Upper lobe of left lung (tissue), 4 donors: Measurements from ENCODE around the gene ZNF407.

ENCODE experiments used
- EP300 ChIP-seq, 4 donors: sonication (generic); formaldehyde crosslinking; IDR thresholded peaks; one replicate each; pipeline ENCODE4 v1.5.1; 2017; ENCODE audit warnings: antibody characterized with exemption in 4 of 4, control low read depth in 2 of 4
- POLR2A ChIP-seq, 4 donors: fragments of 450-650 bp; IDR thresholded peaks; one replicate each; pipeline ENCODE4 v1.5.1; 2016 to 2017; ENCODE audit warnings: antibody characterized with exemption in 4 of 4, mild to moderate bottlenecking in 2 of 4
- TF ChIP-seq, protein P1 (sequence below), 6 experiments: fragments of 450-650 bp in 4 of 6; fragments of 200-600 bp in 2 of 6; sonication (generic) in 2 of 6; IDR thresholded peaks; one replicate each; pipeline ENCODE4 v1.5.1; 2016 to 2019; ENCODE audit warnings: antibody characterized with exemption in 6 of 6

DNA sequence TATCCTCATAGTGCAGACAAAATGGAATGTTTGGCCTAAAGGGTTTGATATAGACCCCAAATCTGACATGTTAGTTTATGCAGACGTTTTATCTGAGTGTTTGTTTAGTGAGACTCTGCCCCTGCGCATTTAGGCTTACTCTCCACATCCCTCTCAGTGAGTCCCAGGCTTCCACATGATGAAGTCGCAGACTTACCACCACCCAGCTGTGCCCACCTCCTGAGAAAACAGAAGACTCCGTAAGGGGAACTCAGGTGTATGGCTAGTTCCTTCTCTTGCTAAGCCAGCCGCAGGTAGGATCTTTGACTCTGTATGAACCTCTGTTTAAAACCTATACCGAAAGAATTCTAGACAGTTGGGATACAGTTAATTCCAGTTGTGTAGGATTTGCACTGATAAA lies 338.7 kb downstream of the ZNF407 start:
- TF ChIP-seq, protein P1, sequence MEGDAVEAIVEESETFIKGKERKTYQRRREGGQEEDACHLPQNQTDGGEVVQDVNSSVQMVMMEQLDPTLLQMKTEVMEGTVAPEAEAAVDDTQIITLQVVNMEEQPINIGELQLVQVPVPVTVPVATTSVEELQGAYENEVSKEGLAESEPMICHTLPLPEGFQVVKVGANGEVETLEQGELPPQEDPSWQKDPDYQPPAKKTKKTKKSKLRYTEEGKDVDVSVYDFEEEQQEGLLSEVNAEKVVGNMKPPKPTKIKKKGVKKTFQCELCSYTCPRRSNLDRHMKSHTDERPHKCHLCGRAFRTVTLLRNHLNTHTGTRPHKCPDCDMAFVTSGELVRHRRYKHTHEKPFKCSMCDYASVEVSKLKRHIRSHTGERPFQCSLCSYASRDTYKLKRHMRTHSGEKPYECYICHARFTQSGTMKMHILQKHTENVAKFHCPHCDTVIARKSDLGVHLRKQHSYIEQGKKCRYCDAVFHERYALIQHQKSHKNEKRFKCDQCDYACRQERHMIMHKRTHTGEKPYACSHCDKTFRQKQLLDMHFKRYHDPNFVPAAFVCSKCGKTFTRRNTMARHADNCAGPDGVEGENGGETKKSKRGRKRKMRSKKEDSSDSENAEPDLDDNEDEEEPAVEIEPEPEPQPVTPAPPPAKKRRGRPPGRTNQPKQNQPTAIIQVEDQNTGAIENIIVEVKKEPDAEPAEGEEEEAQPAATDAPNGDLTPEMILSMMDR (IDR thresholded peaks at IDR 0.05) = no peak
- TF ChIP-seq POLR2A (IDR thresholded peaks at IDR 0.05) = no peak
- no peak for TF ChIP-seq EP300 (IDR thresholded peaks at IDR 0.05)
